WI38 (cell line): ENCODE measurements around the gene DPP10.

Experiments used
- H3K4me3 ChIP-seq: 2 replicates; pipeline ENCODE4 v1.5.1; 2011; ENCODE audit warnings: low read depth, mild to moderate bottlenecking, control low read depth, low read length
- CTCF ChIP-seq: IDR thresholded peaks from 2 replicates; pipeline ENCODE4 v1.5.1; 2012; ENCODE audit warnings: low read depth, mild to moderate bottlenecking, control low read depth, low read length

Gene DPP10

GRCh38 chr2:115174651-115175050 is 732.2 kb downstream of the DPP10 start:
- H3K4me3 ChIP-seq = no peak overlapping the region
- no peak for TF ChIP-seq CTCF

GRCh38 chr2:115183144-115183543 is 740.7 kb downstream of the DPP10 start:
- H3K4me3 ChIP-seq = no peak overlapping the region
- TF ChIP-seq CTCF = no peak

- no peak overlapping the region for H3K4me3 ChIP-seq
- TF ChIP-seq CTCF = no peak
These were observed 748.0 kb downstream of the DPP10 start for GRCh38 chr2:115190459-115190858.

GRCh38 chr2:115194623-115195022 is 752.2 kb downstream of the DPP10 start:
- no peak for TF ChIP-seq CTCF
- H3K4me3 ChIP-seq = no peak overlapping the region

- no peak for TF ChIP-seq CTCF
- H3K4me3 ChIP-seq = no peak overlapping the region
These were observed 754.1 kb downstream of the DPP10 start for GRCh38 chr2:115196587-115196986.

GRCh38 chr2:115199966-115200365 is 757.5 kb downstream of the DPP10 start:
- H3K4me3 ChIP-seq = no peak overlapping the region
- no peak for TF ChIP-seq CTCF

- H3K4me3 ChIP-seq = no peak overlapping the region
- TF ChIP-seq CTCF = no peak
These were observed 758.9 kb downstream of the DPP10 start for GRCh38 chr2:115201386-115201785.
